Measurements from ENCODE around the gene TREX2.

- TF ChIP-seq SIN3A (conservative IDR thresholded peaks at IDR 0.05 in 1 of 2, IDR thresholded peaks at IDR 0.05 in 1 of 2; ENCODE audit: low read depth in 1 of 2, low read length in 2 of 2) (no peak), CTCF (IDR thresholded peaks at IDR 0.05; ENCODE audit: control extremely low read depth in 1 of 3, insufficient read depth in 1 of 3, low read depth in 1 of 3, low read length in 3 of 3) (no peak), RXRA (IDR thresholded peaks at IDR 0.05; ENCODE audit: insufficient read depth, low read depth, low read length) (no peak), TEAD4 (IDR thresholded peaks at IDR 0.05; ENCODE audit: low read depth, low read length) (no peak), SRF (IDR thresholded peaks at IDR 0.05; ENCODE audit: low read depth, low read length) (no peak), TAF1 (IDR thresholded peaks at IDR 0.05; ENCODE audit: low read depth, low read length) (no peak), POLR2A (IDR thresholded peaks at IDR 0.05; ENCODE audit: control extremely low read depth in 1 of 2, low read depth in 2 of 2, low read length in 2 of 2) (no peak), EZH2 (IDR thresholded peaks at IDR 0.05; ENCODE audit: low read depth, low read length, severe bottlenecking) (no peak), MAX (IDR thresholded peaks at IDR 0.05) (no peak), SP2 (IDR thresholded peaks at IDR 0.05; ENCODE audit: low read length) (no peak), JUN (IDR thresholded peaks at IDR 0.05; ENCODE audit: low read depth, low read length) (no peak), POLR2AphosphoS5 (IDR thresholded peaks at IDR 0.05; ENCODE audit: low read depth, low read length) (no peak), FOSL1 (IDR thresholded peaks at IDR 0.05; ENCODE audit: insufficient read depth, low read depth, low read length) (no peak), ZNF274 (IDR thresholded peaks at IDR 0.05; ENCODE audit: borderline replicate concordance, extremely low read depth, low read length) (no peak)
These were observed 44.5 kb upstream of the TREX2 start for GRCh38 chrX:153490217-153490930.

Measured in H1 (cell line).